ENCODE results near the gene MALT1. TPM values are rescaled to one million over a fixed set of nuclear protein-coding genes. Genes with fewer than 3 reads are reported as not detected.

MALT1 gene
- total RNA-seq, 2 donors from 2014 or later = 17.7 to 28.8 TPM

- ATAC-seq (ENCODE audit: insufficient number of reproducible peaks, low FRiP score, low read depth) = peak; percentile 68
Observed at GRCh38 chr18:58781627-58782194, 110.4 kb downstream of the MALT1 start.

GRCh38 chr18:58784601-58785137, 113.4 kb downstream of the MALT1 start:
- H3K27ac ChIP-seq = peak overlapping the region; percentile 92 to 94
- TF ChIP-seq CTCF (IDR thresholded peaks at IDR 0.05) = no peak

More at GRCh38 chr18:58781627-58782194, 110.4 kb downstream of the MALT1 start:
- TF ChIP-seq CTCF (IDR thresholded peaks at IDR 0.05) = peak; percentile 90
- Histone ChIP-seq H3K4me3 (no peak overlapping the region), H3K27me3 (replicated peaks; ENCODE audit: insufficient read depth) (no peaks in the 10 kb centered on the region), H3K27ac (peak overlapping the region; percentile 36 to 52), H3K36me3 (no peaks in the 10 kb centered on the region), H3K4me1 (ENCODE audit: control insufficient read depth in 1 of 2, low read depth in 2 of 2) (peaks cover 13 to 34% of the 10 kb centered on the region in 2 donors), H3K9me3 (no peaks in the 10 kb centered on the region)
- DNase-seq (ENCODE audit: low spot score) = peak; percentile 58

GRCh38 chr18:58785171-58785805, 114.0 kb downstream of the MALT1 start:
- DNase-seq (ENCODE audit: low spot score) = peak; percentile 12
- no peak overlapping the region for H3K4me3 ChIP-seq
- H3K9me3 ChIP-seq = no peaks in the 10 kb centered on the region
- peaks cover 13 to 43% of the 10 kb centered on the region in 2 donors for H3K4me1 ChIP-seq (ENCODE audit: control insufficient read depth in 1 of 2, low read depth in 2 of 2)
- no peaks in the 10 kb centered on the region for H3K27me3 ChIP-seq (replicated peaks; ENCODE audit: insufficient read depth)
- ATAC-seq (ENCODE audit: insufficient number of reproducible peaks, low FRiP score, low read depth) = peak; percentile 16
- H3K36me3 ChIP-seq = no peaks in the 10 kb centered on the region
- H3K27ac ChIP-seq = peak overlapping the region; percentile 92 to 94
- peak; percentile 23 for TF ChIP-seq CTCF (IDR thresholded peaks at IDR 0.05)

More at GRCh38 chr18:58784601-58785137, 113.4 kb downstream of the MALT1 start:
- peak; percentile 38 for DNase-seq (ENCODE audit: low spot score)
- peak; percentile 4 for ATAC-seq (ENCODE audit: insufficient number of reproducible peaks, low FRiP score, low read depth)
- Histone ChIP-seq H3K4me3 (no peak overlapping the region), H3K4me1 (ENCODE audit: control insufficient read depth in 1 of 2, low read depth in 2 of 2) (peaks cover 13 to 39% of the 10 kb centered on the region in 2 donors), H3K27me3 (replicated peaks; ENCODE audit: insufficient read depth) (no peaks in the 10 kb centered on the region), H3K36me3 (no peaks in the 10 kb centered on the region), H3K9me3 (no peaks in the 10 kb centered on the region)

- Histone ChIP-seq H3K4me3 (no peak overlapping the region), H3K27ac (peak overlapping the region; percentile 92 to 94), H3K9me3 (no peaks in the 10 kb centered on the region), H3K36me3 (no peaks in the 10 kb centered on the region), H3K4me1 (ENCODE audit: control insufficient read depth in 1 of 2, low read depth in 2 of 2) (peaks cover 13 to 43% of the 10 kb centered on the region in 2 donors), H3K27me3 (replicated peaks; ENCODE audit: insufficient read depth) (no peaks in the 10 kb centered on the region)
- no peak for ATAC-seq (ENCODE audit: insufficient number of reproducible peaks, low FRiP score, low read depth)
- TF ChIP-seq CTCF (IDR thresholded peaks at IDR 0.05) = no peak
- no peak for DNase-seq (ENCODE audit: low spot score)
Observed at GRCh38 chr18:58785870-58786269, 114.6 kb downstream of the MALT1 start.

- DNase-seq (ENCODE audit: low spot score) (no peak), ATAC-seq (ENCODE audit: insufficient number of reproducible peaks, low FRiP score, low read depth) (no peak)
- TF ChIP-seq CTCF (IDR thresholded peaks at IDR 0.05) = no peak
- Histone ChIP-seq H3K9me3 (no peaks in the 10 kb centered on the region), H3K27me3 (replicated peaks; ENCODE audit: insufficient read depth) (no peaks in the 10 kb centered on the region), H3K4me1 (ENCODE audit: control insufficient read depth in 1 of 2, low read depth in 2 of 2) (peaks cover 13 to 32% of the 10 kb centered on the region in 2 donors), H3K36me3 (no peaks in the 10 kb centered on the region), H3K27ac (no peak overlapping the region), H3K4me3 (no peak overlapping the region)
Observed at GRCh38 chr18:58787536-58788149, 116.4 kb downstream of the MALT1 start.

Data from thoracic aorta (tissue), 2 donors.